GM19193 (cell line): ENCODE data around the gene ZDHHC17.

Source experiments
- POLR2A ChIP-seq: IDR thresholded peaks from 4 replicates; pipeline ENCODE4 v1.6.1; 2011; ENCODE audit not compliant: insufficient read depth, insufficient read length; ENCODE audit errors: extremely low read depth

The ZDHHC17 gene

DNA sequence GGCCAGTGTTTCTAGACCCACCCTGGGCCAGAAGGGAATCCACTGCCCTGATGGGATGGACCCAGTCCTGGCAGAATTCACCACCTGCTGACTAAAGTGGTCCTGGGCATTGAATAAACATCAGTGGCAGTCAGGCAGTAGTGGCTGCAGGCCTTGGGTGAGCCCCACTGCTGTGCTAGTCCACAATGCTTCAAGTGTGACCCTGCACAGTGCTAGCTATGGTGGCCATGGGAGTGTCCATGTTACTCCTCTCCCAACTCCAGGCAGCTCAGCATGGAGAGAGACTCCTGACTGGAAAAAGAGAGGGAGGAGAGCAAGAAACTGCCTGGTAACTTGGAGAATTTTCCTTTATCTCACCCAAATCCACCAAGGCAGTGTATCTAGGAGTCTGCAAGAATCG lies 132.4 kb downstream of the ZDHHC17 start:
- no peak for TF ChIP-seq POLR2A

- TF ChIP-seq POLR2A = no peak
These were observed 134.5 kb downstream of the ZDHHC17 start for GRCh38 chr12:76898442-76898841.

DNA sequence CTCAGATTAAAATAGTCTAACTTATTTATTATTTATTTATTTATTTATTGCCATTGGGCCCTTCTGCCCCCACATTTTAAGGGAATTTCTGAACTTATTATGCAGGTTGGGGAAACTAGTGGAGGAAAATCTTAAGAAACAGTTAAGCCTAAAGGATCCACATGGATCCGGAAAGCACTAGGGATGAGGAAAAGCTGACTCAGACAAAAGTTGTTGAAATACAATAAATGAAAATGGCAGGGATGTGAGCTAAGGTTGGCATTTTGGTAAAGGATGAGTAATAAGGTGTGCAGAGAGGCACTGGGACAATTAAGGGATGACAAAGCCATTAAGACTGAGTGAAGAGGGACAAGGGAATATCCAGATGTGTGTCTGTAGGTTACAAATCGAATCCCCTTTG lies 135.6 kb downstream of the ZDHHC17 start:
- no peak for TF ChIP-seq POLR2A

GRCh38 chr12:76901628-76902380 lies 137.9 kb downstream of the ZDHHC17 start:
- TF ChIP-seq POLR2A = no peak
